DND-41 (cell line): ENCODE data around the gene TTLL12.

ENCODE experiments used
- EZH2 ChIP-seq: IDR thresholded peaks from 3 replicates; pipeline ENCODE4 v1.6.1; 2012; ENCODE audit warnings: borderline replicate concordance, low read depth, mild to moderate bottlenecking, moderate library complexity, low read length, inconsistent platforms; ENCODE audit not compliant: severe bottlenecking
- TF ChIP-seq, protein P1 (sequence below): IDR thresholded peaks from 2 replicates; pipeline ENCODE4 v1.5.1; 2012; ENCODE audit warnings: borderline replicate concordance, low read length, moderate library complexity, mild to moderate bottlenecking; ENCODE audit not compliant: poor library complexity, severe bottlenecking; ENCODE audit errors: extremely low read depth

DNA sequence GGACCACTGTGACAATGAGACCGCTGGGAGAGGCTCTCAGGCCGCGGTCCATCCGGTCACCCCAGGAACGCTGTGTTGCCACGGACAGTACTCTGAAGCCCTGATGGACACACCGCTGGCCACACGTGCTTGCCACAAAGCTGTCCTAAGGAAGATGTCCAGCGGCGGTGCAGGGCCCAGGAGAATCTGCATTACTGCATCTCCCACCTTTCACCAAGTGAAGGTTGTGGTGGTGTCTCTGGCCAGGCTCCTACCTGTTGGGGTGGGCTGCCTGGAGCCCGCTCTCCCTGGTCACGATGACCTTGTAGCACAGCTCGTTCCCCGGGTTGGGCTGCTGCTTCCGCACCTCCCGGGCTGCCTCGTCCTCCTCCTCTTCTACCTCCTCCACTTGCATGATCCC is 4.2 kb downstream of the TTLL12 start:
- TF ChIP-seq, protein P1, sequence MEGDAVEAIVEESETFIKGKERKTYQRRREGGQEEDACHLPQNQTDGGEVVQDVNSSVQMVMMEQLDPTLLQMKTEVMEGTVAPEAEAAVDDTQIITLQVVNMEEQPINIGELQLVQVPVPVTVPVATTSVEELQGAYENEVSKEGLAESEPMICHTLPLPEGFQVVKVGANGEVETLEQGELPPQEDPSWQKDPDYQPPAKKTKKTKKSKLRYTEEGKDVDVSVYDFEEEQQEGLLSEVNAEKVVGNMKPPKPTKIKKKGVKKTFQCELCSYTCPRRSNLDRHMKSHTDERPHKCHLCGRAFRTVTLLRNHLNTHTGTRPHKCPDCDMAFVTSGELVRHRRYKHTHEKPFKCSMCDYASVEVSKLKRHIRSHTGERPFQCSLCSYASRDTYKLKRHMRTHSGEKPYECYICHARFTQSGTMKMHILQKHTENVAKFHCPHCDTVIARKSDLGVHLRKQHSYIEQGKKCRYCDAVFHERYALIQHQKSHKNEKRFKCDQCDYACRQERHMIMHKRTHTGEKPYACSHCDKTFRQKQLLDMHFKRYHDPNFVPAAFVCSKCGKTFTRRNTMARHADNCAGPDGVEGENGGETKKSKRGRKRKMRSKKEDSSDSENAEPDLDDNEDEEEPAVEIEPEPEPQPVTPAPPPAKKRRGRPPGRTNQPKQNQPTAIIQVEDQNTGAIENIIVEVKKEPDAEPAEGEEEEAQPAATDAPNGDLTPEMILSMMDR, result no peak
- no peak for TF ChIP-seq EZH2
